GM19035 (cell line): ENCODE measurements around the gene FUT2.
"Not testable (repeated sequence)": the region's sequence is repeated elsewhere in the genome, so short reads cannot be mapped to it uniquely, and the experiment has no call there.

ENCODE experiments used
- ATAC-seq: cut with Tn5 transposase; IDR thresholded peaks from one replicate; pipeline ENCODE4 v1.9.1; 2021; ENCODE audit not compliant: unreplicated experiment

The FUT2 gene

GRCh38 chr19:48698046-48698445 lies 2.3 kb downstream of the FUT2 start:
- ATAC-seq = no peak

DNA sequence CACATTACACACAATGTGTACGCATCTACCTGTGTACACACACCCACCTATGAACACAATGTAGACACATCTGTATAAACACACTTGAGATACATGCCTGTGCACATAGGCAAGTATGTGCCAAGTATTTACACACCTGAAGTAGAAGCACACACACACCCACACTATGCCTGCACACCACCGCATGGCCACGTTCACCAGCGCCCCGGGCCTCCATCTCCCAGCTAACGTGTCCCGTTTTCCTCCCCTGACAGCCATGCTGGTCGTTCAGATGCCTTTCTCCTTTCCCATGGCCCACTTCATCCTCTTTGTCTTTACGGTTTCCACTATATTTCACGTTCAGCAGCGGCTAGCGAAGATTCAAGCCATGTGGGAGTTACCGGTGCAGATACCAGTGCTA lies 6.9 kb downstream of the FUT2 start:
- no peak for ATAC-seq

GRCh38 chr19:48703316-48703715 lies 7.5 kb downstream of the FUT2 start:
- no peak for ATAC-seq

DNA sequence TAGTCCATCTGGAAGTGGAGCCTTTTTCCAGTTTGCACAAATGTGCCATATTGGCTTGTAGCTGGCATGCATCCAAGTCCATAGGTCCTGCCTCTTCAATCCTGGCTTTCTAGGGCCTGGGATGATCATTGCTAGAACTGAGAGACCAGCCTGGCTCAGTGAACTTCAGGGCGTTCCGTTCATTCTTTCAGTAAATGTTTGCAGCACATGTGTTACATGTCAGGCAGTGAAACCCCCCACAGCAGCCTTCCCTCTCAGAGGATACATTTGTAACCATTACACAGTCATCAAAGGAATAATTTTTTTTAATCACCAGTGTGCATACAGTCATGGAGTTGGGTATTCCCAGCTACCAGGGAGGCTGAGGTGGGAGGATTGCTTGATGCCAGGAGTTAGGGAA lies 9.7 kb downstream of the FUT2 start:
- no peak for ATAC-seq

DNA sequence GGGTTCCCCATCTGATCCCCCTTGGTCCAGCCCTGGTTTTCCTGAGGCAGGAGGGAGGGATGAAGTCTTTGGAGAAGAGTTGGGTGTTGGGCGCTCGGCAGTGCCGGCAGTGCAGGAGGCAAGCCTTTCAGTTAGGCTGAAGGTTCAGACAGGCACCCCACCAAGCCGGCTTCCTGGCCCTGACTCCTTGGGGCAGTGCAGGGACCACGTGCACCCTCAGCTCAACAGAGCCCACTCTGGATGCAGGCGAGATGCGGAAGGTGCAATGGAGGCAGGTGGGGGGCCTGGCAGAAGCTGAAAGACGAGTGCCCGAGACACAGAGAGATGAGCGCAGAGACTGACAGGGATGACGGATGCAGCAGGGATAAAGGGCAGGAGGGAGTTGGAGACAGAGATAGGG lies 12.7 kb downstream of the FUT2 start:
- no peak for ATAC-seq

DNA sequence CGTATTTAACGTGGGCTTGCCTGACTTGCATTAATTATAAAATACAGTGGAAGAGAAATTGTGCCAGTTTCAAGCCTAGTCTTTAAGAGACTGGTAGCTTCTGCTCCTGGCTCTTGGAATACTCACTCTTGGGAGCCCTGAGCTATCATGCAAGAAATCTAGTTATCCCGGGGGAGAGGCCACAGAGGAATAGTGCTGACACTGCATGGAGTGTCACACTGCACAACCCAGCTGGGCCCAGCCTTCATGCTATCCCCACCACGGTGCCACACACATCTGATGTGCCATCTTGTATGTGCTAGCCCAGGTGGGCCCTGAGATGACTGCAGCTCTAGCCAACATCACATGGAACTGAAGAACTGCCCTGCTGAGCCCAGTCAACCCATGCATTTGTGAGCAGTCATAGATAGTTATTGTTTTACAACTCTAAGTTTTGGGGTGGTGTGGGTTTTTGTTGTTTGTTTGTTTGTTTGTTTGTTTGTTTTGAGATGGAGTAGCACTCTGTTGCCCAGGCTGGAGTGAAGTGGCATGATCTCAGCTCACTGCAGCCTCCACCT lies 15.4 kb downstream of the FUT2 start:
- no peak for ATAC-seq

DNA sequence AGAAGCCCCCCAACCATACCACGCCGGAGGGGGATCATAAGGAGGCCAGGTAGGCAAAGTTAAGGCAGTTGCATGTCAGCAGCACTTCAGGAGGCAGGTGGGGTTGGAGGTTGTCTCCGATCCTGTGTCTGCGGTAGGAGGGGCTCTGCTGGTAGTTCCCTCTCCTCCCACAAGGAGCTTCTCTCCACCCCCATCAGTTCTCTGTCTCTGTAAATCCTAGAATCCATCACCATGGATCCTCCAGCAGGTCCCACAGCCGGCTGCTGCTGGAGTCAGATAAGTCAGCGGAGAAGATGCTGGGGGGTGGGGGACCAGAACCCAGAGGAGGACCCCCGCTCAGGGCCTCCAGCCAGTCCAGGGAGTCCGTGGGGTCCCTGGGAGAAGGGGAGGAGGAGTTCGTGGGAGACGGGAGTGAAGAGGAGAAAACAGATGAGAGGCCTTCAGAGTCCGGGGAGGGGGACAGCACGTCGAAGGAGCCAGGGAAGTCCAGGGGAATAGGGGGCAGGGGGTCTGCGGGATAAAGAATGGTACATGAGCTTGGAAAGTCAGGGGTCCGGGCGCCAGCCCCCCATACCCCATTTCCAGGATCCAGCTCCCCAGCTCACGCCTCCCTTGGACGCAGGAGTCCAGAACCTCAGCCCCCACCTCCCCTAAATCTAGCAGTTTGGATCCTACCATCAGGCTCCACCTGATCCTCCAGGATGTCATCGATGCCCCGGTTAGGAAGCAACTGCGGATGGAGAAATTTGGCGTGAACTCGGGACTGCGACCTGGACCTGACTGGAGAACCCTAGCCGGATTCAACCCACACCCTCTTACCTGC lies 17.5 kb downstream of the FUT2 start:
- no peak for ATAC-seq

DNA sequence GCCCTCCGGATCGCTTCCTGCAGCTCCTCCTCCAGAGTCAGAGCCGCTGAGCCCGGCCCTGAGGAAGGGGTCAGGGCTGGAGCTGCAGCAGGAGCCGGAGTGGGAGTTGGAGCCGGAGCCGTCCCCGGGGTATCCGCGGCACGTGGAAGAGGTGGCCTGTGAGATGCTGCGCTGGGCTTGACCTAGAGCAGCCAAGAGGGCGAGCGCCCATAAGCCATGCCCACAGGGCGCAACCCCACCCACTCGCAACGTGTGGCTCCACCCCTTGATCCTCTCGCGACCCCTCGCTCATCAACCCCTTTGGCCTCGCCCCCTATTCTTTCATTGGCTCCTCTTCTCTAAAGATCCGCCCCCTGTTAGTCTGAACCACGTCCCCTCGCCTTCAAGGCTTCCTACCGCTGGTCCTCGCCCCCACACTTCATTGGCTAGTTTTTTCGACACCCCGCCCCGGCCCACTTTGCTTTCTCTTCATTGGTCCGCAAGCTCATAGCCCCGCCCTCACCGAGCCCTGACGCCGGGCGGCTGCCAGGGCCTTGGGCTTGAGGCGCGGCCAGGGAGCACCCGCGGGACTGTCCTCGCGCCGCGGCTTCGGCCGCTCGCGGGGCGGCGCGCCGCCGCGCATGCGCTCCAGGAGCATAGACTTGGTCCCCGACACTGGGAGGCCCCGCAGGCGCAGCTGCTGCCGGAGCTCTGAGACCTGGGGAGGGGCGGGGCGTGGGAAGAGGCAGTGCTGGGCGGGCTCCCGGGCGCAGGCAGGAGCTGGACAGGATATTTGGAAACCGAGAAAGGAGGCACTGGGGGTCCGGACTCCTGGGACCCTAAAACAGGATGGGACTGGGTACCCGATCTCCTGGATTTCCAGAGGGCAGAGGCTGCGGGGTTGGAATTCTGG lies 18.3 kb downstream of the FUT2 start:
- ATAC-seq = peak; percentile 92

GRCh38 chr19:48714759-48715675 lies 19.2 kb downstream of the FUT2 start:
- ATAC-seq = no peak

DNA sequence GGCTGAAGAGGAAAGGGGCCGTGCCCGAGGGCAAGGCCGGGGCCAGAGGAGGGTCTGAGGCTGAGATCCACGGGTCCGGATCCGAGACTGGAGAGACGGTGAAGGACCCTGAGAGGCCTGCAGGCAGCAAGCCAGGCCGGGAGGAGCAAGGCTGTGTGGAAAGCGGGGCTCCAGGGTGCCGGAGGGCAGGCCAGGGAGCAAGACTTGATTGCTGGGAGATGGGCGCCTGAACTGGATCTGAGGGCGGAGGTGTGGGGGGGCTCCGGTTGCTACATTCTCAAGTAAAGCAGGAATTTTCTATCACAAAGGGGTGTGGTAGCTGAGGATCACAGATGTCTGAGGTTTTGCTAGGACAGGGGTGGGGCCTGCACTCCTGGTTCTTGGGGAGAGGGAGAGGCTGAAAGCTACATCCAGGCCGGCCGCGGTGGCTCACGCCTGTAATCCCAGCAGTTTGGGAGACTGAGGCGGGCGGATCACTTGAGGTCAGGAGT lies 20.0 kb downstream of the FUT2 start:
- no peak for ATAC-seq

DNA sequence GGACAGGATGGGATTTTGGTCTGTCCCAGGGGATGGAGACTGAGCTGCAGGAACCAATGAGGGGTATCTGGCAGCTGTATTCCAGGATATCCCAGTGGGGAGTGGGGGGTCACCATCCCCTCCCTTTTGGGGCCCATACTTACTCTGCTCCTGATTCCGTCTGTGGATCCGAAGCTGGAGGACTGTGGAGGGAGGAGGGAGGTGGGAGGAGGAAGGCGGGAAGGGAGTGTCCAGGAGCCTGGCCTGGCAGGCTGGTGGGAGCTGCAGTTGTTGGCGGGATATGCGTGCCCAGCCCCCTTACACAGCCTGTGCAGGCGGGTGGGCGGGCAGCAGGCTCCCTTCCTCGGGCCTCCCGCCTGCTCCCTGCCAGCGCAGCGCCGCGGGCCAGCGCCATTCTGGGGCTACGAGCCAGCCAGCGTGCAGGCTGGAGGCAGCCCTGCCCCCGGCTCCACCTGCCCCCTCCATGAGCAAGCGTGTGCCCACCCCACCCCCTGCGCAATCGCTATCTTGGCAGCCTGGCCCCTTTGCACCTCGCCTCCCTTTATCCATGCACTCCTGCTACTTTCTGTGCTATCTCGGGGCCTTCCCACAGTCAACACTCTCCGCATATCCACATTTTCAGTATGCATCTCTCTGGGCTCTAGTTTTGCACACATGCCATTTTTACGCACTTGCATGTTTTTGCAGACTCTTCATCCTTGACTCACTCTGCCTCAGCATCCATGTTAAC lies 21.0 kb downstream of the FUT2 start:
- no peak for ATAC-seq

DNA sequence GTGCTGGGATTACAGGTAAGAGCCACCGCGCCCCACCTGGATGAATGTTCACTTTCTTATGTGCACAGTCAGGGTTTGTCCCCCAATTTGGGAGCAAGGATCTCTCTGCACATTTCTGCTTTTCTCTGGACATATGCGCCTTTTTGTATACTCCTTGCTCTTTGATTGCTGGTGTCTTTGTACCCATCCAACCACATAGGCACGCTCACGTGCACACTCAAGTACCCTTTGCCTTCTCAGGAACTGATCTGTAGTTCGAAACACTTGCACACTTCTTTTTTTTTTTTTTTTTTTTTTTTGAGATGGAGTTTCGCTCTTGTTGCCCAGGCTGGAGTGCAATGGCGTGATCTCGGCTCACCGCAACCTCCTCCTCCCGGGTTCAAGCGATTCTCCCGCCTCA lies 22.3 kb downstream of the FUT2 start:
- ATAC-seq = not testable (repeated sequence)

DNA sequence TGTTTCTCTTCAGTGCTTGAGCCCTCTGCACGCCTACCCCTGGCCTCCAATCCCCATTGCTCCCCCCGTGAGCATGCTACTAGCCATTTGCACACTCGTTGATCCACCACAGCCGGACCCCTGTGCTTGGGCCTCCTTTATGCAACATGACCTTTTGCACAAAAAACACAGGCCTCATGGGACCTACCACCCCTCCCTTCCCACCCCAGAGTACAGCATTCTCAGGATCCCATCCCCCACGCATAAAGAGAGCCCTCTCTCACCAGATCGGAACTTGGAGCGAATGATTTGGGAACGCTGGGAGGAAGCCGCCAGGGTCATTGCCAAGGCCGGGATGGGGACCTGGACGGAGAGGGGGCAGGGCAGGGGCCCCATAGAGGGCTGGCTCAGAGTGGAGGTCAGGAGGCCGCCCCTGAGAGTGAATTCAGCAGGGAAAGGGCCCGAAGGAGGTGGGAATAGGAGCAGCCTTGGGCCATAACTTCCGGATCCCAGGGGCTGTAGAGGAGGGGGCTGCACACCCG lies 23.0 kb downstream of the FUT2 start:
- ATAC-seq = no peak

- ATAC-seq = no peak
These were observed 23.7 kb downstream of the FUT2 start, which contains the start of gene MAMSTR for GRCh38 chr19:48719263-48720171. Gene MAMSTR, minus strand, starts transcription at chr19:48719725. Its CDS starts 694 bp downstream, at chr19:48719031.

GRCh38 chr19:48720251-48720612 lies 24.5 kb downstream of the FUT2 start:
- ATAC-seq = peak; percentile 13

DNA sequence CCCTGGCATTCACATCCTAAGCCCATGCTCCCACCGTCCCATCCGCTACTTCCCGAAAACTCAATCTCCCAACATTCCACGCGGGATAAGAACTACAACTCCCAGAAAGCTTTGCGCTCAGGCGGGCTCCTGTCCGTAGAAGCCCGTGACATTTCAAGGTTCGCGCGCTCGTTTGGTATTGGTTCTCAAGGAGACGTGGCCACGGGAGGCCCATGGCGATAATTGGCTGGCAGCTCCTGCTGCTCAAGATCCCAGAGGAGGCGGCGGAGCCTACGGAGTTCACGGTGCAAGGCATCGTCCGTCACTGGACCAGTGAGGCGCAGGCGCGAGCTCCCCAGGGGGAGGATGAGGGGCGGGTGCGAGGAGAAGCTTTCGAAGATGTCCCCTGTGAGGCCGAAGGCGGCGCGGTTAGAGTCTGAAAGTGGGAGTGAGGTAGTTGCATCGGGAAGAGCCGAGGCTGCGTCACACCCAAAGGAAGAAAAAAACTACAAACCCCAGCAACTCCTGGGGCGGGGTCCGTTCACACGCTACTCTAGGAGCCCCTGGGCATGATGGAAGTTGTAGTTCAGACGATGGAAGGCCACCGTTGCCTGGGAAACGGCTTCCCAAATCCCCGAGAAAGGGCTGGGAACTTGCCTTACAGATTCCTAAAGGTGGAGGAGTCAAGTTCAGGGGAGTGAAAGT lies 25.0 kb downstream of the FUT2 start:
- ATAC-seq = peak; percentile 87

DNA sequence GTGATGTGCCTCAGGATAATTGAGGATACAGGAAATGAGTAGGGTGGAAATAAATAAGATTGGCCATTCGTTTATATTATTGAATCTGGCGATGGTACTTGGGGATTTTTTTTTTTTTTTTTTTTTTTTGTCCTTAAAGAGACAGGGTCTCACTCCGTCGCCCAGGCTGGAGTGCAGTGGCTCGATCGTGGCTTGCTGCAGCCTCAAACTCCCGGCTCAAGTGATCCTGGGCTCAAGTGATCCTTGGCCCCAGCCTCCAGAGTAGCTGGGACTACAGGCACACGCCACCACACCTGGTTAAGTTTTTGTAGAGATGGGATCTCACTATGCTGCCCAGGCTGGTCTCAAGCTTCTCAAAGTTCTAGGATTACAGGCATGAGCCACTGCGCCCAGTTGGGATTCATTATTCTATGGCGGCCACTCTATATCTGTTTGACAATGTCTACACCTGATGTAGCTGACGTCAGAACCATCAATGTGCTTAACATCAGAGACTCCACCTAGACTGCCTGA lies 26.5 kb downstream of the FUT2 start:
- ATAC-seq = no peak
